ENCODE results near the gene MTERF1. TPM values are rescaled to one million over a fixed set of nuclear protein-coding genes. Genes with fewer than 3 reads are reported as not detected.
A peak's percentile ranks its signal among the peaks of the same experiment; 100 is the strongest.

MTERF1 gene
- total RNA-seq, 1 experiment from 2014 or later: 19.8 TPM

DNA sequence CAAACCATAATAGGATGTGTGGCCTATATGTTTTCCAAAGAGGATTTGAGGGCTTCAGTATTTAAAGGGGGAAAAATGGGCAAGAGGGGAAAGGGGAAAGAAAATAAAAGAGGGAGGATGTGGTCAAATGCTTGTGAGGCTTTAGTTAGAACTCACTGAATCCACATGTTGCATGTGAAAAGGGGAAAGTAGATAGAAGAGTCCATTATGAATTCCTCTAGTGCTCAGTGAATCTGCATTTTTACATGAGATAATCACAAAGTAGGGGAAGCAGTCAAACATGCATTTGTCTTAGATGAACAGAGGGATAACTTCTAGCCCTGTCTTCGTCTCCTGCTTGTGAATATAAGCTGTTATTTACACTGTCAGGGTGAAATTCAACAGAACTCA lies 35.5 kb upstream of the MTERF1 start:
- Histone ChIP-seq H2BK120ac (ENCODE audit: low read depth, low read length, poor library complexity, severe bottlenecking) (no peak overlapping the region), H3K79me2 (ENCODE audit: insufficient read depth, low read length) (no peaks in the 10 kb centered on the region), H3K23me2 (ENCODE audit: insufficient read length, low read depth, low read length, poor library complexity, severe bottlenecking) (no peaks in the 10 kb centered on the region), H4K91ac (ENCODE audit: insufficient read length, low read depth, low read length) (no peak overlapping the region), H3T11ph (ENCODE audit: low read length) (no peak overlapping the region), H3K9ac (ENCODE audit: extremely low read depth, insufficient read length, low read length) (no peak overlapping the region), H3K27ac (ENCODE audit: insufficient read length, low read depth, low read length) (no peak overlapping the region), H3K9me3 (ENCODE audit: control insufficient read depth, low read depth, low read length) (no peaks in the 10 kb centered on the region), H2BK20ac (ENCODE audit: low read depth, low read length, poor library complexity, severe bottlenecking) (no peak overlapping the region), H4K20me1 (ENCODE audit: control insufficient read depth, insufficient read depth, insufficient read length) (no peaks in the 10 kb centered on the region), H2AK5ac (ENCODE audit: insufficient read length, low read length) (no peak overlapping the region), H3K4ac (ENCODE audit: low read depth, low read length) (no peak overlapping the region), H4K5ac (ENCODE audit: insufficient read length, low read depth, low read length) (no peak overlapping the region), H3K56ac (ENCODE audit: insufficient read length, low read depth, low read length) (no peak overlapping the region), H2AFZ (ENCODE audit: low read length) (no peak overlapping the region), H3K18ac (ENCODE audit: insufficient read length, low read depth, low read length) (no peak overlapping the region), H2BK15ac (ENCODE audit: low read depth, low read length) (no peak overlapping the region), H3K79me1 (ENCODE audit: insufficient read depth, low read depth, low read length, poor library complexity, severe bottlenecking) (no peaks in the 10 kb centered on the region), H3K23ac (ENCODE audit: insufficient read length, low read depth, low read length) (no peak overlapping the region), H2BK5ac (ENCODE audit: insufficient read length, low read length) (no peak overlapping the region), H3K27me3 (ENCODE audit: insufficient read depth, low read length) (no peaks in the 10 kb centered on the region), H3K14ac (ENCODE audit: insufficient read depth, low read length) (no peak overlapping the region), H3K4me1 (ENCODE audit: insufficient read depth, low read length) (no peaks in the 10 kb centered on the region), H2BK12ac (ENCODE audit: insufficient read length, low read depth, low read length) (no peak overlapping the region), H3K4me2 (ENCODE audit: insufficient read depth, insufficient read length, low read length) (no peak overlapping the region), H4K8ac (replicated peaks; ENCODE audit: insufficient read length, low read depth, low read length) (no peak overlapping the region)
- DNase-seq: no peak
- WGBS (ENCODE audit: extremely low coverage, insufficient read length, low lambda C conversion rate): no CpG with 5 or more reads among the region's 1 CpG
- Mint-ChIP-seq H3K4me1 (peaks cover 5 to 6% of the 10 kb centered on the region in 2 experiments; a peak in 1 of 4 replicates), H3K4me3 (no peak overlapping the region), H3K27ac (0 out of 7 replicates have a peak overlapping the region, but pooled peaks of 1 of the 3 experiments have one; percentile 24), H3K9me3 (no peaks in the 10 kb centered on the region), H3K27me3 (ENCODE audit: low read depth) (no peaks in the 10 kb centered on the region; the same call in 1 of the 2 replicates), H3K36me3 (ENCODE audit: insufficient read depth in 1 of 3, low read depth in 3 of 3) (no peaks in the 10 kb centered on the region)
- TF ChIP-seq CTCF (conservative IDR thresholded peaks at IDR 0.05): no peak

Data from H9 (cell line).